ENCODE results near the gene KDM3B.

KDM3B gene

GRCh38 chr5:138346889-138347288 is 5.6 kb upstream of the KDM3B start:
- Histone ChIP-seq H3K4me2 (no peak overlapping the region), H3K4me3 (IDR thresholded peaks at IDR 0.05; ENCODE audit: insufficient read depth, low read depth, low read length) (no peak overlapping the region), H3K79me2 (ENCODE audit: insufficient read depth, low read depth) (no peaks in the 10 kb centered on the region), H2AFZ (ENCODE audit: low read depth) (no peak overlapping the region), H3K4me1 (ENCODE audit: low read depth, poor library complexity, severe bottlenecking) (no peaks in the 10 kb centered on the region), H3K27ac (no peak overlapping the region), H3K36me3 (ENCODE audit: insufficient read depth) (peaks cover 5% of the 10 kb centered on the region; the same call in 1 of the 2 replicates), H3K9ac (no peak overlapping the region), H3K27me3 (ENCODE audit: insufficient read depth, low read depth) (no peaks in the 10 kb centered on the region), H4K20me1 (ENCODE audit: insufficient read depth) (no peaks in the 10 kb centered on the region)
- TF ChIP-seq, protein P1, sequence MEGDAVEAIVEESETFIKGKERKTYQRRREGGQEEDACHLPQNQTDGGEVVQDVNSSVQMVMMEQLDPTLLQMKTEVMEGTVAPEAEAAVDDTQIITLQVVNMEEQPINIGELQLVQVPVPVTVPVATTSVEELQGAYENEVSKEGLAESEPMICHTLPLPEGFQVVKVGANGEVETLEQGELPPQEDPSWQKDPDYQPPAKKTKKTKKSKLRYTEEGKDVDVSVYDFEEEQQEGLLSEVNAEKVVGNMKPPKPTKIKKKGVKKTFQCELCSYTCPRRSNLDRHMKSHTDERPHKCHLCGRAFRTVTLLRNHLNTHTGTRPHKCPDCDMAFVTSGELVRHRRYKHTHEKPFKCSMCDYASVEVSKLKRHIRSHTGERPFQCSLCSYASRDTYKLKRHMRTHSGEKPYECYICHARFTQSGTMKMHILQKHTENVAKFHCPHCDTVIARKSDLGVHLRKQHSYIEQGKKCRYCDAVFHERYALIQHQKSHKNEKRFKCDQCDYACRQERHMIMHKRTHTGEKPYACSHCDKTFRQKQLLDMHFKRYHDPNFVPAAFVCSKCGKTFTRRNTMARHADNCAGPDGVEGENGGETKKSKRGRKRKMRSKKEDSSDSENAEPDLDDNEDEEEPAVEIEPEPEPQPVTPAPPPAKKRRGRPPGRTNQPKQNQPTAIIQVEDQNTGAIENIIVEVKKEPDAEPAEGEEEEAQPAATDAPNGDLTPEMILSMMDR (conservative IDR thresholded peaks at IDR 0.05; ENCODE audit: low read depth, low read length), result no peak

DNA sequence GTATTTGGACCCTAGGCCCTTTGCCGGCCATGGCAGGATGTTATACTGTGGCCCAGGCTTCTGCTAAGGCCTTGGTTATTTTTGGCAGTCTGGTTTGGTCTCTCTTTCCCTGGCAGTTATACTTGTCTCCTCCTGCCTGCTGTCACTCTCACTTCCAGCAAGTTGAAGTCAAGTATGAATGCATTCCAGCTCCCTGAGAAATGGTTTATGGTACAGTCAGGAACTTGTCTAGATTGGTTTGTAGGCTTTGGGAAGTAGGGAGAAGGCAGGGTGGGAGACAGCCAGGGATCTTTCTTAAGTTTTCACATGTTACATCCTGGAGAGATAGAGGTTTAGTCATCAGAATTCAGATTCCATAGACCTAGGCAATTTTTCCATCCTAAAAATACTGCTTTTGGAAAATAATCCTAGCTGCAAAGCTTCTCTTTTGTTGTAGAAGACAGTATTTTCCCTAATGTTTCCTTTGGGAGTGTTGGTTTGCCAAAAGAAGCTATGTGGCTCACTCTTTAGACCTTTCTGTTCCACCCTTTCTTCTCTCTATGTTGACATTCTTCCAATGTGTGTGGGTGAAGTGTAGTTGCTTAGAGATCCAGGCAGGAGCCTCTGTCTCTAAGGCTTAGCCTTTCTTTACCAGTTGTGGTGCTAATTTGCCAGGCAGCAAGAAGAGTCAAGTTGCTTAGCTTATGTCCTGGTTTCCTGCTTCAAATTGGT is 2.5 kb upstream of the KDM3B start:
- H3K9ac ChIP-seq, result no peak overlapping the region
- H3K4me3 ChIP-seq (IDR thresholded peaks at IDR 0.05; ENCODE audit: insufficient read depth, low read depth, low read length), result no peak overlapping the region
- H3K4me1 ChIP-seq (ENCODE audit: low read depth, poor library complexity, severe bottlenecking), result peaks cover 7% of the 10 kb centered on the region
- peaks cover 5% of the 10 kb centered on the region; the same call in 1 of the 2 replicates for H3K36me3 ChIP-seq (ENCODE audit: insufficient read depth)
- H3K27ac ChIP-seq, result no peak overlapping the region
- TF ChIP-seq, protein P1 (conservative IDR thresholded peaks at IDR 0.05; ENCODE audit: low read depth, low read length), result no peak
- no peaks in the 10 kb centered on the region for H3K27me3 ChIP-seq (ENCODE audit: insufficient read depth, low read depth)
- no peaks in the 10 kb centered on the region for H4K20me1 ChIP-seq (ENCODE audit: insufficient read depth)
- H2AFZ ChIP-seq (ENCODE audit: low read depth), result no peak overlapping the region
- no peak overlapping the region for H3K4me2 ChIP-seq
- H3K79me2 ChIP-seq (ENCODE audit: insufficient read depth, low read depth), result peaks cover 21% of the 10 kb centered on the region

DNA sequence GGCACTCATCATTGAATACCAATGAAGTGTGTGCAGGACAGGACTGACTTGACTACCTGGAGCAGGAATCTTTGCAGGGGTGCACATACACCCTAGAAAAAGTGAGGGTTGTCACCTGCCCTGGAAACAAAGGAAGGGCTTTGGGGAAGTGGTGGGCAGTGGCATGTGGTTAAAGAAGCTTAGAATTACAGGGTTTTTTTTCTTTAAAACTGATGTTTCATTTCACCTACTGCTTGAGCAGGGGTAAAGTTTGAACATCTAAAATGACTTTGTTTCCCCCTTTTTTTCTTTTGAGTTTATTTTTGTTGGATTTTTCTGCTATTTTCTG is 2.0 kb upstream of the KDM3B start:
- TF ChIP-seq, protein P1 (conservative IDR thresholded peaks at IDR 0.05; ENCODE audit: low read depth, low read length), result no peak
- Histone ChIP-seq H4K20me1 (ENCODE audit: insufficient read depth) (no peaks in the 10 kb centered on the region), H2AFZ (ENCODE audit: low read depth) (no peak overlapping the region), H3K4me3 (IDR thresholded peaks at IDR 0.05; ENCODE audit: insufficient read depth, low read depth, low read length) (no peak overlapping the region), H3K36me3 (ENCODE audit: insufficient read depth) (peaks cover 5% of the 10 kb centered on the region; the same call in 1 of the 2 replicates), H3K9ac (no peak overlapping the region), H3K4me2 (no peak overlapping the region), H3K27ac (no peak overlapping the region), H3K27me3 (ENCODE audit: insufficient read depth, low read depth) (no peaks in the 10 kb centered on the region), H3K4me1 (ENCODE audit: low read depth, poor library complexity, severe bottlenecking) (peaks cover 12% of the 10 kb centered on the region), H3K79me2 (ENCODE audit: insufficient read depth, low read depth) (peaks cover 26% of the 10 kb centered on the region)

DNA sequence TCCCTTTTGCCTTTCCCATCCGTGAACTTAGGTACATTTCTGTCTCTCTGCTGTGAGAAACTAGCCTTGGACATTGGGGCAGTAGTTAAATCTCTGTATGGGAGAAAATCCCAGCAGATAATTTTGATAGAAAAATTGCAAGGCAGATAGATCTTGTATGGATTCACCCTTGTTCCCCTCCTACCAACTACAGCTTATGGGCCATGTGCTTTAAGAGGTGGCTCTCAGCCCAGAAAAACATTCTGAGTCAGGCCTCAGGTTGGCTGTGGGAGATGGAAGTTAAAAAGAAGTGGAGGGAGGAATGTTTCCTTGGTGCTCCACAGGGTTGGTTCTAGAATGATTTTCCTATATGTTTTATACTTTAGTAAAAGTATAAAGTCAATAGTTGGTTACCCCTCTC is 1.4 kb upstream of the KDM3B start:
- peaks cover 17% of the 10 kb centered on the region for H3K4me1 ChIP-seq (ENCODE audit: low read depth, poor library complexity, severe bottlenecking)
- H4K20me1 ChIP-seq (ENCODE audit: insufficient read depth), result no peaks in the 10 kb centered on the region
- TF ChIP-seq, protein P1 (conservative IDR thresholded peaks at IDR 0.05; ENCODE audit: low read depth, low read length), result no peak
- H3K79me2 ChIP-seq (ENCODE audit: insufficient read depth, low read depth), result peaks cover 31% of the 10 kb centered on the region
- no peak overlapping the region for H3K27ac ChIP-seq
- peaks cover 1% of the 10 kb centered on the region; the same call in 1 of the 2 replicates for H3K36me3 ChIP-seq (ENCODE audit: insufficient read depth)
- H3K4me2 ChIP-seq, result no peak overlapping the region
- H3K4me3 ChIP-seq (IDR thresholded peaks at IDR 0.05; ENCODE audit: insufficient read depth, low read depth, low read length), result no peak overlapping the region
- no peak overlapping the region for H2AFZ ChIP-seq (ENCODE audit: low read depth)
- H3K9ac ChIP-seq, result no peak overlapping the region
- H3K27me3 ChIP-seq (ENCODE audit: insufficient read depth, low read depth), result no peaks in the 10 kb centered on the region

All from KMS-11 (cell line).